Activated CD4-positive, alpha-beta T cell treated with anti-CD3 and anti-CD28 coated beads for 24 hours (primary cell): Measurements from ENCODE around the gene COG2.
"Not testable (repeated sequence)": the region's sequence is repeated elsewhere in the genome, so short reads cannot be mapped to it uniquely, and the experiment has no call there.

Source experiments
- DNase-seq, 2 donors: peaks; one replicate each; pipeline ENCODE4 v3.0.0-alpha.2; 2020; ENCODE audit warnings: low read depth in 2 of 2

COG2 gene, protein sequence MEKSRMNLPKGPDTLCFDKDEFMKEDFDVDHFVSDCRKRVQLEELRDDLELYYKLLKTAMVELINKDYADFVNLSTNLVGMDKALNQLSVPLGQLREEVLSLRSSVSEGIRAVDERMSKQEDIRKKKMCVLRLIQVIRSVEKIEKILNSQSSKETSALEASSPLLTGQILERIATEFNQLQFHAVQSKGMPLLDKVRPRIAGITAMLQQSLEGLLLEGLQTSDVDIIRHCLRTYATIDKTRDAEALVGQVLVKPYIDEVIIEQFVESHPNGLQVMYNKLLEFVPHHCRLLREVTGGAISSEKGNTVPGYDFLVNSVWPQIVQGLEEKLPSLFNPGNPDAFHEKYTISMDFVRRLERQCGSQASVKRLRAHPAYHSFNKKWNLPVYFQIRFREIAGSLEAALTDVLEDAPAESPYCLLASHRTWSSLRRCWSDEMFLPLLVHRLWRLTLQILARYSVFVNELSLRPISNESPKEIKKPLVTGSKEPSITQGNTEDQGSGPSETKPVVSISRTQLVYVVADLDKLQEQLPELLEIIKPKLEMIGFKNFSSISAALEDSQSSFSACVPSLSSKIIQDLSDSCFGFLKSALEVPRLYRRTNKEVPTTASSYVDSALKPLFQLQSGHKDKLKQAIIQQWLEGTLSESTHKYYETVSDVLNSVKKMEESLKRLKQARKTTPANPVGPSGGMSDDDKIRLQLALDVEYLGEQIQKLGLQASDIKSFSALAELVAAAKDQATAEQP

GRCh38 chr1:230642263-230642959 lies at the start of gene COG2:
COG2 (plus strand) TSS chr1:230642481; CDS start chr1:230642607, 126 bp downstream.
- peak; percentile 97 to 98 for DNase-seq

GRCh38 chr1:230592848-230593414 lies 49.4 kb upstream of the COG2 start:
- DNase-seq = no peak

GRCh38 chr1:230594214-230594773 lies 48.0 kb upstream of the COG2 start:
- no peak for DNase-seq

GRCh38 chr1:230595181-230595580 lies 47.1 kb upstream of the COG2 start:
- no peak for DNase-seq

DNA sequence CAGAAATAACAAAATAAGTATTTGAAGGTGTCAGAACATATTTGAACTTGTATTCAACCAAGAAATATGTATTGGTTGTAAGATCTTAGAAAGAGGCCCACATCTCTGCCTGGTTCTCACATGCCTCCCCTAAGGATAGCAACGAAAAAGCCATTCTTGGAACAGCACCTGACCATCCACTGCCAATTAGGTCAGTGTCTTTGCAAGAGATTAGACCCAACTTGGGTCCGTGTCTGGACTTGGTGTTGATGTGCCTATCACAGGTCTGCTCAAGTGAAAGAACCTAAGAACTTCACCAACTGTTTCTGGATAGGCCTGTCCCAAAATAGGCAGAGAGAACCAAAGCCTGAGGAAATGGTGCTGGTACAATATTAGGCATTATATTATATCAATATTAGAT lies 46.0 kb upstream of the COG2 start:
- DNase-seq = no peak

DNA sequence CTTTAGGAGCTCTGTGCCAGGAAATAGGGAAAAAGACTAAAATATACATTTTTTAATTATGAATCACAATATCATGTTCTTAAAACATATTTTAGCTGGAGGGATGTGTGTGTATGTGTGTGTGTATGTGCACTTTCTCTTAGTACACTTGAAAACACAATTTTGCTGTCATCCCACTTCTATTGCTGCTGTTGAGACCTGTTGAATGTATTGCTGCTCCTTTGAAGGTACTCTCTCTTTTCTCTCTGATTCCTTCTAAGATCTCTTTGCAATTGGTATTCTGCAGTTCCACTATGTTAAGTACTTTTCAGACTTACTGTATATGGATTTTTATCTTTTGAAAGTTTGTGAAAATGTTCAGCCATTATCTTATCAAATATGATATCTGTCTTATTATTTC lies 43.5 kb upstream of the COG2 start:
- DNase-seq = no peak

- no peak for DNase-seq
These were observed 42.2 kb upstream of the COG2 start for GRCh38 chr1:230599926-230600656.

- DNase-seq = not testable (repeated sequence)
These were observed 41.5 kb upstream of the COG2 start for GRCh38 chr1:230600657-230601400.

DNA sequence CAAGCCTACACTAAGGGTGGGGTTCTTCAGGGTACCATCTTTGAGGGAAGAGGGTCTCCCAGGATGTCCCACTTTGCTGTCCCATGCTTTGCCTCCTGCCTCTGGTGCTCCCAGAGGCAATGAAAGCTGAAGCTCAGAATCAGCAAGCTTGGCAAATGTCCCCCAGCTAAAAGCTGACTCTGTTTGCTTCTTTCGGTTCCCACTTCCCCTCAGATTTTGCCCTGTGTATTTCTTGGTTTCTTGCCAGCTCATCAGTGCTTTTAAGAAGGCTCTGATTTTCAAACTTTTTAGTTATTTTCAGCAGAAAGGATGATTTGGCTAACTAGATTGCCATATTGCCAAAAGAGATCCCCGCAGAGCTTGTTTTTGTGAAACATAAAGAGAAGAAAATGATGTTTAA lies 33.1 kb upstream of the COG2 start:
- no peak for DNase-seq

DNA sequence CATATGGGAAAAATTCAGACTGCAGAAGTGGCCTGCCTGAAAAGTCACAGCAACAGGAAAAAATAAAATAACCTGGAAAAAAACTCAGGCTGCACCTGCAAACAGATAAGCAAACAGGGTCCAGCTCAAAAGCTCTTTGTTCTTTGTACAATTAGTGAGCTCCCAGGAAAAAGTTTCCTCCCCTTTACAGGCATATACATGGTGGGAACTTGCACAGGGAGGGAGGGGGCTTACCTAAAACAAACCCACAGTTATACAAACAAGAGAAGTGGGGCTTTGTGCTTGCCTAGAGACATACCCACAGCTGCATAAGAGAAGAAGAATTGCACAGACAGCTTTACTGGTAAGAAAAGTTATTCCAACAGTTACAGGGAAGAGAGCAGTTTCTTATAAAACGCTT lies 31.7 kb upstream of the COG2 start:
- DNase-seq = no peak

DNA sequence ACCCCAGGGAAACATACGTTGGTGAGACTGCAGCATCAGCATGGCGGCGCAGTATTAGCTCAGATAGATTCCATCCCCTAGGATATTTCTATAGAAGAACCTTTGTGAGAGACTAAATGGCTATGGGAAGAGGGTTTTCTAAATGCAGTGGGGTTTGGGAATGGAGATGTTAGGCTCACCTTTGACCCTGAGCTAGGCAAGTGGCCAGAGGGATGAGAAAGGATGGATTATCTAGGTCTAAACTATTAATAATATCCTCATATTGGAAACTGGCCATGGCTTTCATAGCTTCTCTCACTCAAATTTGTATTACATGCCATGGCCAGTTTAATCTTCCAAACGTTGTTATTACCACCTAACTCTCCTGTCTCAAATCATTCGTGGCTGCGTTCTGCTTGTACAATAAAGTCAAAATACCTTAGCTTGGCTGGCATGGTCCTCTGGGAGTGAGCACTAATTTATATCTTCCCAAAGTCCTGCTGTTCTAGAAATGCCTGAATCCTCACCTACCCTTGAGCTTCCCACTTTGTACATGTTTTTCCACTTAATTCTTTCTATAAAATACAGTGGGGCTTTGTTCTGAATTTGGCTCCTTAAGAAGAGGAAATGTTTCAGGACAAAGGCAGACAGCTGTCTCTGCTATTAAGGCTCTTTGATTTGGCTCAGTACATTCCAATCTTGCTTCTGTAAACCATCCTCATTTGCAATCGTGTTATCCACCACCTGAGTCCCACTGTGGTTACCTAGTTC lies 31.0 kb upstream of the COG2 start:
- DNase-seq = no peak

GRCh38 chr1:230611878-230612235 lies 30.4 kb upstream of the COG2 start:
- DNase-seq = no peak

- DNase-seq = no peak
These were observed 29.6 kb upstream of the COG2 start for GRCh38 chr1:230612651-230613050.

DNA sequence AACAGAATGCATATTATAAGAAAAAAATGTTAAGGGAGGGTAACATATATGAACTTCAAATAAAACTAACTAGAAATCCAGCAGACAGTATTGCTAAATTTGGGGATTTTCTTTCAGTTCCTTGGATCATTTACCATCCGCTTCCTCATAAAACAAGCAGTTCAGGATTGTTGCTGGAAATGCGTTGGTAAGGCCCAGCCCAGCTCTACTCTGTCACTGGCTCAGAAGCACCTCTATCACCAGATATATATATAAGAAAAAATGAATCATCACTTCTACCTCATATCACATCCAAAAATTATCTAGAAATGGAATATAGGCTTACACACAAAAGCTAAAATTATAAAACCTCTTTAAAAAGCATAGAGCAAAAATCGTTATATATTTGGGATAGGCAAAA lies 28.2 kb upstream of the COG2 start:
- DNase-seq = no peak

DNA sequence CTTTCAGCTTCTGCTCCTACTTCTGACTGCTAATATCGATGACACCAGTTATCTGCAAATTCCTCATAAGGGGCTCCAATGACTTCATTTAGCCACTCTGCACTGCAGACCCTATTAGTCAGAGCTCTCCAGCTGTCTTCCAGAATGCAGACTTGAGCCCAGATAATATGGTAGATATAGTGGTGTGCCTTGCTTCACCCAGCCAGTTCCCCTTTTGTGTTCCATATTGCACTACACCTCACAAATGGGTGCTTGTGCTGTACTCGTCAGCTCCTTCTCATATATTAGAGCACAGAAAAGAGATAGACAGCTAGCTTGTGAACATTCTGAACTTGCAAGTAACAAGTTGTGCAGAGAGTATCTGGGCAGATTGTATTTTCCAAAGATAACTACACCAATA lies 23.7 kb upstream of the COG2 start:
- DNase-seq = no peak

- DNase-seq = no peak
These were observed 21.5 kb upstream of the COG2 start for GRCh38 chr1:230620649-230621323.

- DNase-seq = no peak
These were observed 20.8 kb upstream of the COG2 start for GRCh38 chr1:230621324-230622030.

GRCh38 chr1:230622151-230622550 lies 20.1 kb upstream of the COG2 start:
- no peak for DNase-seq
